Esophagus muscularis mucosa (tissue), 4 donors: ENCODE data around the gene NDUFAF5.

Source experiments
- CTCF ChIP-seq, 3 experiments: fragments of 200-600 bp in 2 of 3; fragments of 450-650 bp in 1 of 3; sonication (generic) in 2 of 3; IDR thresholded peaks; one replicate each; pipeline ENCODE4 v1.5.1; 2017 to 2019; ENCODE audit warnings: antibody characterized with exemption in 3 of 3, mild to moderate bottlenecking in 2 of 3, moderate library complexity in 1 of 3
- EP300 ChIP-seq: sonication (generic); formaldehyde crosslinking; IDR thresholded peaks from one replicate; pipeline ENCODE4 v1.6.1; 2017; ENCODE audit warnings: antibody characterized with exemption
- POLR2A ChIP-seq: fragments of 450-650 bp; IDR thresholded peaks from one replicate; pipeline ENCODE4 v1.6.1; 2017; ENCODE audit warnings: antibody characterized with exemption, moderate library complexity, mild to moderate bottlenecking, low read depth
- POLR2AphosphoS5 ChIP-seq, 2 donors: sonication (generic); formaldehyde crosslinking; IDR thresholded peaks; one replicate each; pipeline ENCODE4 v1.6.1; 2017; ENCODE audit warnings: antibody characterized with exemption in 2 of 2

- no peak for TF ChIP-seq POLR2AphosphoS5 (IDR thresholded peaks at IDR 0.05)
- no peak for TF ChIP-seq CTCF (IDR thresholded peaks at IDR 0.05)
- no peak for TF ChIP-seq POLR2A
- no peak for TF ChIP-seq EP300
Observed at GRCh38 chr20:13814672-13815071, 29.8 kb downstream of the NDUFAF5 start.
